Keratinocyte (primary cell): ENCODE results near the gene KLK3. TPM values are rescaled to one million over a fixed set of nuclear protein-coding genes. Genes with fewer than 3 reads are reported as not detected.

ENCODE experiments used
- DNase-seq: peaks from one replicate; pipeline ENCODE4 v3.0.0-alpha.2; 2011; ENCODE audit warnings: low read depth, missing footprints, low spot score
- FAIRE-seq: peaks from 2 replicates; lab custom pipeline; 2011; peaks lifted over from hg19 to GRCh38; lab: Jason Lieb, UNC
- H2AFZ ChIP-seq: 2 replicates; pipeline ENCODE4 v1.6.0; 2012; ENCODE audit warnings: low read length, control low read depth, inconsistent platforms; ENCODE audit not compliant: control insufficient read depth
- H3K27ac ChIP-seq: 2 replicates; pipeline ENCODE4 v1.5.1; 2011; ENCODE audit warnings: low read length; ENCODE audit not compliant: control insufficient read depth, insufficient read depth
- H3K27me3 ChIP-seq: 3 replicates; pipeline ENCODE4 v1.6.0; 2011; ENCODE audit warnings: low read length; ENCODE audit not compliant: control insufficient read depth, insufficient read depth; ENCODE audit errors: extremely low read depth
- H3K36me3 ChIP-seq, 2 experiments: 2 replicates in 1 of 2; 3 replicates in 1 of 2; pipeline ENCODE4 v1.5.1; 2011; ENCODE audit warnings: low read length in 2 of 2, mild to moderate bottlenecking in 1 of 2; ENCODE audit not compliant: control insufficient read depth in 2 of 2, insufficient read depth in 2 of 2; ENCODE audit errors: extremely low read depth in 1 of 2
- H3K4me1 ChIP-seq: 3 replicates; pipeline ENCODE4 v1.5.1; 2011; ENCODE audit warnings: low read length; ENCODE audit not compliant: control insufficient read depth, insufficient read depth; ENCODE audit errors: extremely low read depth
- H3K4me2 ChIP-seq: 3 replicates; pipeline ENCODE4 v1.6.0; 2011; ENCODE audit warnings: low read depth, low read length; ENCODE audit not compliant: control insufficient read depth, insufficient read depth; ENCODE audit errors: extremely low read depth
- H3K4me3 ChIP-seq, 3 experiments: fragments of 200-600 bp in 1 of 3; sonication (generic) in 1 of 3; 2 replicates in 2 of 3; 3 replicates in 1 of 3; pipeline ENCODE4 v1.5.1; 2011 to 2016; ENCODE audit warnings: low read length in 3 of 3, mild to moderate bottlenecking in 3 of 3, control low read depth in 2 of 3, inconsistent platforms in 1 of 3, low read depth in 1 of 3, mixed read lengths in 1 of 3, mixed run types in 1 of 3, moderate library complexity in 1 of 3; ENCODE audit not compliant: control insufficient read depth in 2 of 3, insufficient read depth in 2 of 3; ENCODE audit errors: extremely low read depth in 1 of 3
- H3K79me2 ChIP-seq: 2 replicates; pipeline ENCODE4 v1.6.0; 2012; ENCODE audit warnings: low read length; ENCODE audit not compliant: control insufficient read depth, insufficient read depth
- H3K9ac ChIP-seq: 3 replicates; pipeline ENCODE4 v1.6.0; 2011; ENCODE audit warnings: low read length; ENCODE audit not compliant: control insufficient read depth, insufficient read depth; ENCODE audit errors: extremely low read depth
- H3K9me1 ChIP-seq: 3 replicates; pipeline ENCODE4 v1.6.0; 2011; ENCODE audit warnings: low read length; ENCODE audit not compliant: control insufficient read depth, insufficient read depth; ENCODE audit errors: extremely low read depth
- H3K9me3 ChIP-seq: 2 replicates; pipeline ENCODE4 v1.5.1; 2012; ENCODE audit warnings: low read depth, low read length; ENCODE audit not compliant: control insufficient read depth
- H4K20me1 ChIP-seq: 3 replicates; pipeline ENCODE4 v1.6.0; 2011; ENCODE audit warnings: low read length; ENCODE audit not compliant: control insufficient read depth, insufficient read depth; ENCODE audit errors: extremely low read depth
- CTCF ChIP-seq, 3 experiments: IDR thresholded peaks in 1 of 3; conservative IDR thresholded peaks in 1 of 3; optimal IDR thresholded peaks in 1 of 3; 2 replicates in 2 of 3; 3 replicates in 1 of 3; pipeline versions ENCODE3 to v1.5.1; 2011; ENCODE audit warnings: low read length in 3 of 3, mild to moderate bottlenecking in 3 of 3, moderate library complexity in 2 of 3, control low read depth in 1 of 3, inconsistent platforms in 1 of 3; ENCODE audit not compliant: insufficient read depth in 2 of 3; ENCODE audit errors: extremely low read depth in 1 of 3
- EZH2 ChIP-seq: IDR thresholded peaks from one replicate; pipeline ENCODE4 v1.6.1; 2012; ENCODE audit warnings: inconsistent platforms, mild to moderate bottlenecking, low read length, moderate library complexity
- dilution Hi-C: fragments of 300-500 bp; cut with MboI; formaldehyde crosslinking; loops from one replicate; pipeline ENCODE4 v1.7.0; 2020; ENCODE audit warnings: low sequenced_read_pairs; ENCODE audit not compliant: extremely low pct_ligation_motif_present
- polyA plus RNA-seq, 5 experiments: library from polyadenylated mRNA; depleted of rRNA in 3 of 5; stranded (reverse) in 3 of 5; stranded (forward) in 1 of 5; unstranded in 1 of 5; fragments of >200 nt; gene quantifications; 1 replicate in 1 of 5; 2 replicates in 3 of 5; 3 replicates in 1 of 5; pipeline versions ENCODE4 v1.2.1 to v1.2.3, GENCODE V29; 2011 to 2012; ENCODE audit warnings: missing spikeins in 2 of 5, low read depth in 1 of 5, low replicate concordance in 1 of 5

KLK3 gene
- polyA plus RNA-seq, 1 donor (not counting 4 experiments of a cell fraction or from before 2014, with no cell fraction given), result not detected

- Histone ChIP-seq H3K9me1 (no peaks in the 10 kb centered on the region), H3K36me3 (no peaks in the 10 kb centered on the region), H3K79me2 (no peaks in the 10 kb centered on the region), H3K4me3 (no peak overlapping the region), H3K9me3 (no peaks in the 10 kb centered on the region), H3K27me3 (peaks cover 20% of the 10 kb centered on the region), H3K9ac (no peak overlapping the region), H3K4me2 (no peak overlapping the region), H4K20me1 (no peaks in the 10 kb centered on the region), H2AFZ (no peak overlapping the region), H3K27ac (no peak overlapping the region), H3K4me1 (no peaks in the 10 kb centered on the region)
- dilution Hi-C loops, result no loop called here
- DNase-seq (no peak), FAIRE-seq (no peak)
- TF ChIP-seq CTCF (optimal IDR thresholded peaks at IDR 0.05 in 1 of 3, IDR thresholded peaks at IDR 0.05 in 1 of 3, conservative IDR thresholded peaks at IDR 0.05 in 1 of 3; ENCODE audit: extremely low read depth in 1 of 3, insufficient read depth in 2 of 3, low read length in 3 of 3), result no peak
- TF ChIP-seq EZH2, result no peak
Measured at GRCh38 chr19:50876456-50876855, 21.7 kb downstream of the KLK3 start.

GRCh38 chr19:50877338-50877737, 22.6 kb downstream of the KLK3 start:
- no peak overlapping the region for H3K27ac ChIP-seq
- dilution Hi-C loops, result no loop called here
- H2AFZ ChIP-seq, result no peak overlapping the region
- no peak for FAIRE-seq
- no peak overlapping the region for H3K4me2 ChIP-seq
- H3K79me2 ChIP-seq, result no peaks in the 10 kb centered on the region
- H3K9me1 ChIP-seq, result no peaks in the 10 kb centered on the region
- no peaks in the 10 kb centered on the region for H3K9me3 ChIP-seq
- H3K27me3 ChIP-seq, result peaks cover 20% of the 10 kb centered on the region
- no peak for DNase-seq
- no peaks in the 10 kb centered on the region for H4K20me1 ChIP-seq
- no peaks in the 10 kb centered on the region for H3K4me1 ChIP-seq
- H3K9ac ChIP-seq, result no peak overlapping the region
- TF ChIP-seq CTCF (optimal IDR thresholded peaks at IDR 0.05 in 1 of 3, IDR thresholded peaks at IDR 0.05 in 1 of 3, conservative IDR thresholded peaks at IDR 0.05 in 1 of 3; ENCODE audit: extremely low read depth in 1 of 3, insufficient read depth in 2 of 3, low read length in 3 of 3) (no peak), EZH2 (no peak)
- no peaks in the 10 kb centered on the region for H3K36me3 ChIP-seq
- H3K4me3 ChIP-seq, result no peak overlapping the region
